ENCODE measurements around the gene NDC80.

The NDC80 gene

GRCh38 chr18:2557536-2557935 is 13.8 kb upstream of the NDC80 start:
- no peak for DNase-seq (ENCODE audit: low read depth)

GRCh38 chr18:2559249-2559648 is 12.1 kb upstream of the NDC80 start:
- DNase-seq (ENCODE audit: low read depth), result no peak

- DNase-seq (ENCODE audit: low read depth), result no peak
Observed at GRCh38 chr18:2564373-2564772, 7.0 kb upstream of the NDC80 start.

GRCh38 chr18:2568129-2568528 is 3.2 kb upstream of the NDC80 start:
- DNase-seq (ENCODE audit: low read depth), result no peak

GRCh38 chr18:2568605-2569004 is 2.8 kb upstream of the NDC80 start:
- no peak for DNase-seq (ENCODE audit: low read depth)

- no peak for DNase-seq (ENCODE audit: low read depth)
Observed at GRCh38 chr18:2569338-2570207, 1.8 kb upstream of the NDC80 start.

- DNase-seq (ENCODE audit: low read depth), result peak; percentile 7
Observed at GRCh38 chr18:2570772-2571199, 571 bp upstream of the NDC80 start.

- DNase-seq (ENCODE audit: low read depth), result peak; percentile 14
Observed at GRCh38 chr18:2572171-2572569, 813 bp downstream of the NDC80 start.

- DNase-seq (ENCODE audit: low read depth), result no peak
Observed at GRCh38 chr18:2572892-2573291, 1.5 kb downstream of the NDC80 start.

- no peak for DNase-seq (ENCODE audit: low read depth)
Observed at GRCh38 chr18:2573408-2573807, 2.1 kb downstream of the NDC80 start.

GRCh38 chr18:2587788-2588187 is 16.4 kb downstream of the NDC80 start:
- DNase-seq (ENCODE audit: low read depth), result no peak

GRCh38 chr18:2588666-2589344 is 17.4 kb downstream of the NDC80 start:
- DNase-seq (ENCODE audit: low read depth), result no peak

GRCh38 chr18:2589345-2590068 is 18.1 kb downstream of the NDC80 start:
- DNase-seq (ENCODE audit: low read depth), result no peak

GRCh38 chr18:2590303-2590702 is 18.9 kb downstream of the NDC80 start:
- DNase-seq (ENCODE audit: low read depth), result no peak

GRCh38 chr18:2597639-2598038 is 26.3 kb downstream of the NDC80 start:
- DNase-seq (ENCODE audit: low read depth), result no peak

- DNase-seq (ENCODE audit: low read depth), result no peak
Observed at GRCh38 chr18:2602844-2603243, 31.5 kb downstream of the NDC80 start.

GRCh38 chr18:2606335-2606734 is 35.0 kb downstream of the NDC80 start:
- DNase-seq (ENCODE audit: low read depth), result no peak

- no peak for DNase-seq (ENCODE audit: low read depth)
Observed at GRCh38 chr18:2609604-2610003, 38.2 kb downstream of the NDC80 start.

GRCh38 chr18:2610549-2610948 is 39.2 kb downstream of the NDC80 start:
- no peak for DNase-seq (ENCODE audit: low read depth)

GRCh38 chr18:2612996-2613395 is 41.6 kb downstream of the NDC80 start:
- no peak for DNase-seq (ENCODE audit: low read depth)

GRCh38 chr18:2617401-2617998 is 46.1 kb downstream of the NDC80 start:
- no peak for DNase-seq (ENCODE audit: low read depth)

GRCh38 chr18:2618009-2618408 is 46.7 kb downstream of the NDC80 start:
- DNase-seq (ENCODE audit: low read depth), result peak; percentile 23

Measured in HS-27A (cell line).